Ovary (tissue), 10 donors: Measurements from ENCODE around the gene OTUD4. TPM values are rescaled to one million over a fixed set of nuclear protein-coding genes. Genes with fewer than 3 reads are reported as not detected.
"Not testable (repeated sequence)": the region's sequence is repeated elsewhere in the genome, so short reads cannot be mapped to it uniquely, and the experiment has no call there.

Experiments used
- DNase-seq, 5 donors: peaks; one replicate each; pipeline ENCODE4 v3.0.0-alpha.2; 2019 to 2020
- H3K27ac ChIP-seq, 2 donors: fragments of 200-600 bp; one replicate each; pipeline versions ENCODE4 v1.5.1 to v1.8.0; 2019 to 2022
- H3K27me3 ChIP-seq: fragments of 200-600 bp; one replicate; pipeline ENCODE4 v1.8.0; 2022
- H3K36me3 ChIP-seq: fragments of 200-600 bp; sonication (generic); one replicate; pipeline ENCODE4 v1.5.1; 2019
- H3K4me1 ChIP-seq: one replicate; pipeline ENCODE4 v1.8.1; 2013; ENCODE audit warnings: mild to moderate bottlenecking, moderate library complexity; ENCODE audit not compliant: insufficient read depth
- H3K4me3 ChIP-seq: fragments of 200-600 bp; sonication (generic); one replicate; pipeline ENCODE4 v1.5.1; 2017
- H3K9me3 ChIP-seq, 2 donors: fragments of 200-600 bp in 1 of 2; sonication (generic) in 1 of 2; one replicate each; pipeline versions ENCODE4 v1.5.1 to v1.8.1; 2013 to 2019; ENCODE audit warnings: mild to moderate bottlenecking in 1 of 2, moderate library complexity in 1 of 2
- CTCF ChIP-seq, 3 donors: fragments of 450-650 bp in 2 of 3; fragments of 200-600 bp in 1 of 3; IDR thresholded peaks; one replicate each; pipeline versions ENCODE4 v1.5.1 to v1.8.0; 2016 to 2022; ENCODE audit warnings: antibody characterized with exemption in 3 of 3, mild to moderate bottlenecking in 1 of 3
- EP300 ChIP-seq: sonication (generic); formaldehyde crosslinking; IDR thresholded peaks from one replicate; pipeline ENCODE4 v1.6.1; 2017; ENCODE audit warnings: antibody characterized with exemption
- POLR2A ChIP-seq: fragments of 450-650 bp; IDR thresholded peaks from one replicate; pipeline ENCODE4 v1.6.1; 2017; ENCODE audit warnings: antibody characterized with exemption, mild to moderate bottlenecking, moderate library complexity
- WGBS, 3 donors: extraction: QIAGEN DNeasy Blood & Tissue Kit in 1 of 3; methylation state at CpG; one replicate each; pipeline versions ENCODE4 v1.1.5 to v1.1.7; 2013 to 2017; 5-methylcytosine and 5-hydroxymethylcytosine counted together
- intact Hi-C, 4 donors: fragments of 100-400 bp; cut with DNase I; formaldehyde crosslinking; loops; one replicate each; pipeline versions ENCODE4 v1.11.0 to v1.15.1; 2022 to 2023
- long read RNA-seq, 3 donors: library from polyadenylated mRNA in 2 of 3; unstranded in 2 of 3; transcript quantifications; one replicate each; pipeline ENCODE4 v2.0.0 and lab custom pipeline, GENCODE V29; 2021 to 2026
- polyA plus RNA-seq, 2 donors: library from polyadenylated mRNA; stranded (reverse); fragments of 200-250 nt in 1 of 2; fragments of 350-450 nt in 1 of 2; fragmentation: Illumina TruSeq in 1 of 2; extraction: RNeasy Lipid Tissue Mini Kit (QIAGEN cat#74804) in 1 of 2; gene quantifications; one replicate each; pipeline ENCODE4 v1.2.3, GENCODE V29; 2013 to 2014
- total RNA-seq, 7 donors: library from RNA; depleted of rRNA in 2 of 7; stranded (reverse); fragments of >200 nt in 2 of 7; fragmentation: NEBNext Ultra II Directional in 3 of 7; extraction: Animal tissue kit (Norgen Biotek cat#: 25700) in 3 of 7; gene quantifications; one replicate each; pipeline versions ENCODE4 v1.1.0 to v1.2.4, GENCODE V29; 2016 to 2023
- donor health status: DM: no; HTN: no; CAD: no; lungs with moderate emphysema.
- donor health status: DM: no; HTN: no; CAD: no.
- donor health status: Bipolar disorder and iron deficiency.
- donor health status: DM: yes; HTN: yes; CAD: no.
- donor health status: DM: no; HTN: no; CAD: no.
- donor health status: DM: yes; HTN: yes; CAD: no.

Gene OTUD4
- total RNA-seq = 10 to 100 TPM; 23.5 to 37.1 (median 33.3) TPM
- 10 to 100 TPM; 10.8 to 19.9 TPM for polyA plus RNA-seq
- long read RNA-seq, donor 1, partial matches to known transcripts = 7 of 8 reads
- long read RNA-seq, donor 1, other reads (novel, unspliced or antisense) = 1 of 8 reads
- long read RNA-seq, donor 2, full-length matches to known transcripts = 3 of 3 reads
- long read RNA-seq, donor 2, partial matches to known transcripts = 0 of 3 reads
- long read RNA-seq, donor 2, other reads (novel, unspliced or antisense) = 0 of 3 reads
- long read RNA-seq, donor 3, full-length matches to known transcripts = 4 of 6 reads
- long read RNA-seq, donor 3, partial matches to known transcripts = 0 of 6 reads
- long read RNA-seq, donor 3, other reads (novel, unspliced or antisense) = 2 of 6 reads

GRCh38 chr4:145180298-145181090 lies at the start of gene OTUD4:
Gene OTUD4 (minus strand): TSS chr4:145180589. CDS start chr4:145179973, 616 bp downstream.
- peak; percentile 94 to 96 (median 95) for DNase-seq
- Histone ChIP-seq H3K27ac (peak within 1 kb of the TSS; percentile 97), H3K4me3 (peak within 1 kb of the TSS; percentile 68), H3K36me3 (no peaks in the 10 kb centered on the region), H3K9me3 (no peaks in the 10 kb centered on the region), H3K27me3 (no peaks in the 10 kb centered on the region), H3K4me1 (peaks cover 8% of the 10 kb centered on the region)
- intact Hi-C loops = no loop called here
- TF ChIP-seq EP300 (no peak), POLR2A (peak; percentile 39)
- 0 to 1% (median 0%) methylated on average over 23 to 94 of the region's 94 CpGs for WGBS, 3 donors

GRCh38 chr4:145223228-145223627 lies 42.8 kb upstream of the OTUD4 start:
- H3K9me3 ChIP-seq, H3K4me1 ChIP-seq, H3K4me3 ChIP-seq, intact Hi-C loops, DNase-seq, H3K27me3 ChIP-seq, H3K36me3 ChIP-seq, H3K27ac ChIP-seq: not testable (repeated sequence)
- 79 to 91% (median 85%) methylated on average over 7 of the region's 7 CpGs for WGBS, 3 donors

GRCh38 chr4:145221529-145221928 lies 41.1 kb upstream of the OTUD4 start:
- DNase-seq, H3K27me3 ChIP-seq, H3K27ac ChIP-seq, H3K9me3 ChIP-seq, H3K4me3 ChIP-seq, intact Hi-C loops, H3K4me1 ChIP-seq, H3K36me3 ChIP-seq: not testable (repeated sequence)
- WGBS, 3 donors = 92 to 97% (median 93%) methylated on average over 5 of the region's 5 CpGs

GRCh38 chr4:145219090-145219489 lies 38.7 kb upstream of the OTUD4 start:
- H3K27me3 ChIP-seq = no peaks in the 10 kb centered on the region
- WGBS, 3 donors = 83 to 91% (median 86%) methylated on average over 2 of the region's 2 CpGs
- H3K9me3 ChIP-seq = no peaks in the 10 kb centered on the region
- H3K4me3 ChIP-seq = no peak overlapping the region
- H3K36me3 ChIP-seq = no peaks in the 10 kb centered on the region
- intact Hi-C loops = loop anchor here in 1 of 4 donors (10.0 kb wide), 1 partner anchor 386 kb away; no protein-coding TSS in a partner anchor
- no peak overlapping the region for H3K27ac ChIP-seq
- TF ChIP-seq CTCF (IDR thresholded peaks at IDR 0.05) = no peak
- no peak for TF ChIP-seq EP300
- no peak for TF ChIP-seq POLR2A
- H3K4me1 ChIP-seq = no peaks in the 10 kb centered on the region
- DNase-seq = no peak

GRCh38 chr4:145218251-145218650 lies 37.9 kb upstream of the OTUD4 start:
- no peaks in the 10 kb centered on the region for H3K36me3 ChIP-seq
- no peak overlapping the region for H3K4me3 ChIP-seq
- DNase-seq = peak in 1 of 5 donors; percentile 20
- no peaks in the 10 kb centered on the region for H3K27me3 ChIP-seq
- H3K9me3 ChIP-seq = no peaks in the 10 kb centered on the region
- TF ChIP-seq CTCF (IDR thresholded peaks at IDR 0.05) (no peak), POLR2A (no peak), EP300 (no peak)
- 15 to 26% (median 23%) methylated on average over 3 of the region's 3 CpGs for WGBS, 3 donors
- intact Hi-C loops = loop anchor here in 1 of 4 donors (10.0 kb wide), 1 partner anchor 387 kb away; no protein-coding TSS in a partner anchor
- no peak overlapping the region for H3K27ac ChIP-seq
- no peaks in the 10 kb centered on the region for H3K4me1 ChIP-seq
